Central memory CD8-positive, alpha-beta T cell (primary cell): ENCODE data around the gene NAB2.

ENCODE experiments used
- ATAC-seq: fragments of 150-1000 bp; cut with Tn5 transposase; replicated peaks from 2 replicates; pipeline ENCODE4 v1.10.0; 2022; ENCODE audit warnings: mild to moderate bottlenecking, moderate FRiP score, moderate number of reproducible peaks; ENCODE audit not compliant: poor library complexity, severe bottlenecking; ENCODE audit errors: extremely low read depth
- DNase-seq, 2 donors: peaks; one replicate each; pipeline ENCODE4 v3.0.0; 2021; ENCODE audit warnings: low spot score in 2 of 2
- H3K27ac Mint-ChIP-seq: one replicate; pipeline ENCODE4 v1.8.0; 2022; ENCODE audit warnings: low read depth, mild to moderate bottlenecking, moderate library complexity, mixed read lengths
- H3K27me3 Mint-ChIP-seq: one replicate; pipeline ENCODE4 v1.8.0; 2022; ENCODE audit warnings: mixed read lengths
- H3K36me3 Mint-ChIP-seq: one replicate; pipeline ENCODE4 v1.8.0; 2022; ENCODE audit warnings: mild to moderate bottlenecking, moderate library complexity, mixed read lengths; ENCODE audit not compliant: insufficient read depth
- H3K4me1 Mint-ChIP-seq: one replicate; pipeline ENCODE4 v1.8.0; 2022; ENCODE audit warnings: mixed read lengths
- H3K4me3 Mint-ChIP-seq: one replicate; pipeline ENCODE4 v1.8.0; 2022; ENCODE audit warnings: mild to moderate bottlenecking, moderate library complexity, mixed read lengths
- H3K9me3 Mint-ChIP-seq: one replicate; pipeline ENCODE4 v1.8.0; 2022; ENCODE audit warnings: mixed read lengths

Gene NAB2

GRCh38 chr12:57099766-57100165 lies 10.9 kb downstream of the NAB2 start:
- H3K9me3 Mint-ChIP-seq: no peaks in the 10 kb centered on the region
- no peak for ATAC-seq
- no peak overlapping the region for H3K4me3 Mint-ChIP-seq
- no peak for DNase-seq
- peaks cover 37% of the 10 kb centered on the region for H3K36me3 Mint-ChIP-seq
- peak overlapping the region; percentile 78 for H3K27ac Mint-ChIP-seq
- peaks cover 22% of the 10 kb centered on the region for H3K4me1 Mint-ChIP-seq
- H3K27me3 Mint-ChIP-seq: no peaks in the 10 kb centered on the region

- DNase-seq: no peak
- peak overlapping the region; percentile 78 for H3K27ac Mint-ChIP-seq
- H3K27me3 Mint-ChIP-seq: no peaks in the 10 kb centered on the region
- H3K36me3 Mint-ChIP-seq: peaks cover 42% of the 10 kb centered on the region
- no peak overlapping the region for H3K4me3 Mint-ChIP-seq
- ATAC-seq: peak; percentile 24
- peaks cover 25% of the 10 kb centered on the region for H3K4me1 Mint-ChIP-seq
- H3K9me3 Mint-ChIP-seq: no peaks in the 10 kb centered on the region
Observed at GRCh38 chr12:57101892-57102695, 13.2 kb downstream of the NAB2 start.

- H3K4me3 Mint-ChIP-seq: no peak overlapping the region
- ATAC-seq: no peak
- no peak for DNase-seq
- H3K27me3 Mint-ChIP-seq: no peaks in the 10 kb centered on the region
- no peaks in the 10 kb centered on the region for H3K9me3 Mint-ChIP-seq
- H3K27ac Mint-ChIP-seq: peak overlapping the region; percentile 51
- peaks cover 36% of the 10 kb centered on the region for H3K4me1 Mint-ChIP-seq
- H3K36me3 Mint-ChIP-seq: peaks cover 37% of the 10 kb centered on the region
Observed at GRCh38 chr12:57103856-57104255, 14.9 kb downstream of the NAB2 start.

GRCh38 chr12:57104292-57104910 lies 15.5 kb downstream of the NAB2 start:
- Mint-ChIP-seq H3K9me3 (no peaks in the 10 kb centered on the region), H3K27ac (no peak overlapping the region), H3K4me1 (peaks cover 34% of the 10 kb centered on the region), H3K36me3 (peaks cover 33% of the 10 kb centered on the region), H3K4me3 (no peak overlapping the region), H3K27me3 (no peaks in the 10 kb centered on the region)
- DNase-seq (no peak), ATAC-seq (no peak)

- Mint-ChIP-seq H3K4me1 (peaks cover 37% of the 10 kb centered on the region), H3K9me3 (no peaks in the 10 kb centered on the region), H3K27me3 (no peaks in the 10 kb centered on the region), H3K4me3 (no peak overlapping the region), H3K27ac (no peak overlapping the region), H3K36me3 (peaks cover 27% of the 10 kb centered on the region)
- DNase-seq: no peak
- ATAC-seq: no peak
Observed at GRCh38 chr12:57105011-57105753, 16.3 kb downstream of the NAB2 start.

GRCh38 chr12:57106021-57106708 lies 17.3 kb downstream of the NAB2 start:
- Mint-ChIP-seq H3K9me3 (no peaks in the 10 kb centered on the region), H3K27ac (no peak overlapping the region), H3K4me1 (peaks cover 41% of the 10 kb centered on the region), H3K4me3 (no peak overlapping the region), H3K27me3 (no peaks in the 10 kb centered on the region), H3K36me3 (peaks cover 33% of the 10 kb centered on the region)
- DNase-seq: no peak
- ATAC-seq: no peak

GRCh38 chr12:57107456-57108155 lies 18.7 kb downstream of the NAB2 start:
- peak overlapping the region; percentile 92 for H3K27ac Mint-ChIP-seq
- peaks cover 42% of the 10 kb centered on the region for H3K36me3 Mint-ChIP-seq
- H3K4me3 Mint-ChIP-seq: no peak overlapping the region
- ATAC-seq: no peak
- H3K9me3 Mint-ChIP-seq: no peaks in the 10 kb centered on the region
- no peaks in the 10 kb centered on the region for H3K27me3 Mint-ChIP-seq
- no peak for DNase-seq
- peaks cover 53% of the 10 kb centered on the region for H3K4me1 Mint-ChIP-seq

- peaks cover 33% of the 10 kb centered on the region for H3K36me3 Mint-ChIP-seq
- ATAC-seq (no peak), DNase-seq (no peak)
- H3K4me1 Mint-ChIP-seq: peaks cover 55% of the 10 kb centered on the region
- peak overlapping the region; percentile 90 for H3K4me3 Mint-ChIP-seq
- peak overlapping the region; percentile 92 for H3K27ac Mint-ChIP-seq
- no peaks in the 10 kb centered on the region for H3K27me3 Mint-ChIP-seq
- no peaks in the 10 kb centered on the region for H3K9me3 Mint-ChIP-seq
Observed at GRCh38 chr12:57109207-57110103, 20.5 kb downstream of the NAB2 start.

- Mint-ChIP-seq H3K27me3 (no peaks in the 10 kb centered on the region), H3K9me3 (no peaks in the 10 kb centered on the region), H3K4me1 (peaks cover 55% of the 10 kb centered on the region), H3K4me3 (peak overlapping the region; percentile 90), H3K36me3 (peaks cover 28% of the 10 kb centered on the region), H3K27ac (peak overlapping the region; percentile 92)
- peak; percentile 44 to 47 for DNase-seq
- ATAC-seq: peak; percentile 35
Observed at GRCh38 chr12:57110104-57111030, 21.5 kb downstream of the NAB2 start.

GRCh38 chr12:57111031-57111734 lies 22.3 kb downstream of the NAB2 start, which contains the start of gene STAT6:
STAT6 (minus strand) TSS chr12:57111362; CDS start chr12:57108278, 3,084 bp downstream.
- H3K4me3 Mint-ChIP-seq: peak within 1 kb of the TSS; percentile 90
- no peaks in the 10 kb centered on the region for H3K27me3 Mint-ChIP-seq
- DNase-seq: peak; percentile 62 to 83
- peaks cover 25% of the 10 kb centered on the region for H3K36me3 Mint-ChIP-seq
- H3K9me3 Mint-ChIP-seq: no peaks in the 10 kb centered on the region
- peaks cover 52% of the 10 kb centered on the region for H3K4me1 Mint-ChIP-seq
- peak; percentile 77 for ATAC-seq
- H3K27ac Mint-ChIP-seq: peak within 1 kb of the TSS; percentile 92
